Measurements from ENCODE around the gene STAP2. TPM values are rescaled to one million over a fixed set of nuclear protein-coding genes. Genes with fewer than 3 reads are reported as not detected.

Gene STAP2
- 100 to 1,000 TPM in 2 of 3 donors, 10 to 100 TPM in 1; 91.4 to 330 (median 183) TPM for total RNA-seq
- long read RNA-seq, donor 1, transcript STAP2-206 (13 exons, 1,508 nt): minor isoform, 19 of 107 reads
- long read RNA-seq, donor 1, transcript STAP2-201 (13 exons, 1,426 nt): major isoform, 62 of 107 reads
- long read RNA-seq, donor 1, partial matches to known transcripts: 4 of 107 reads
- long read RNA-seq, donor 1, other reads (novel, unspliced or antisense): 22 of 107 reads
- long read RNA-seq, donor 2, transcript STAP2-206 (13 exons, 1,508 nt): minor isoform, 41 of 253 reads
- long read RNA-seq, donor 2, transcript STAP2-201 (13 exons, 1,426 nt): major isoform, 152 of 253 reads
- long read RNA-seq, donor 2, partial matches to known transcripts: 7 of 253 reads
- long read RNA-seq, donor 2, other reads (novel, unspliced or antisense): 53 of 253 reads

- peak; percentile 88 for DNase-seq
Measured at GRCh38 chr19:4338441-4339355, at the start of gene STAP2. TSS of gene STAP2 (minus strand) at chr19:4338827. CDS start at chr19:4338753, 74 bp downstream.

DNA sequence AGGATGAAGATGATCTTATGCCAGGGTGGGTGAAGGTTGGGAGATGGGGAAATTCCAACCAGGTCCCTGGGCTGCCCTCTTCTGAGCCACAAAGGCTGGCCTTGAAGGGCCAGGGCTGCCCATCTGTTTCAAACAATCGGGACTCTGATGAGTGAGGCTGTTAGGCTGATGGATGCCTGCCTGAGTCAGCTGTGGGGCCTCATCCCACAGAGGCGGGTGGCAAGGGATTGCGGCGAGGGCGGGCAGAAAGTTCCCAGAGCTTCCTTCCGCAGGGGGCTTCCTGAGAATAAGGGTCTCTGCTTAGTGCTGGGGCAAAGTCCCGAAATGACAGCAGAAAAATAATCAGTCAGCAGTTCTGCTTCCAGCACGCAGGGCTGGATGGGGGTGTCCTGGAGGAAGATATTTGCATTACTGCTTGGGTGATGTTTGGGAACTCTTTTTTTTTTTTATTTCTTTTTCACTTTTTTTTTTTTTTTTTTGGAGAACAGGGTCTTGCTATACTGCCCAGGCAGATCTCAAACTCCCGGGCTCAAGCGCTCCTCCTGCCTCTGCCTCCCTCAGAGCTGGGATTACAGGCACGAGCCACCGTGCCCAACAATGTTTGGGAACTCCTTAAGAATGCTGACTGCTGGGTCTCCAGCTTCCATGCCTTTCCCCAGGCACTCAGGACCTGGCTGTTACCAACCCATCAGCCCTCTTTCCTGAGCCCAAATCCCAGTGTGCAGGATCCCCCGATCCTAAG, 47.6 kb upstream of the STAP2 start:
- ATAC-seq (no peak), DNase-seq (no peak)
- H3K9me3 ChIP-seq: no peaks in the 10 kb centered on the region
- no peak for TF ChIP-seq CTCF (IDR thresholded peaks at IDR 0.05)
- intact Hi-C loops (cut with DNase I, micrococcal nuclease): no loop called here
- no peaks in the 10 kb centered on the region for H3K36me3 ChIP-seq (ENCODE audit: low read depth)
- H3K4me1 ChIP-seq (ENCODE audit: low read depth): peaks cover 5% of the 10 kb centered on the region
- no peak overlapping the region for H3K4me3 ChIP-seq

More at GRCh38 chr19:4338441-4339355, at the start of gene STAP2:
- TF ChIP-seq CTCF (IDR thresholded peaks at IDR 0.05): no peak
- ATAC-seq: peak; percentile 53
- peaks cover 5% of the 10 kb centered on the region for H3K36me3 ChIP-seq (ENCODE audit: low read depth)
- peaks cover 19% of the 10 kb centered on the region for H3K4me1 ChIP-seq (ENCODE audit: low read depth)
- peak within 1 kb of the TSS; percentile 25 for H3K4me3 ChIP-seq
- intact Hi-C loops (cut with DNase I, micrococcal nuclease): no loop called here
- H3K9me3 ChIP-seq: no peaks in the 10 kb centered on the region

DNA sequence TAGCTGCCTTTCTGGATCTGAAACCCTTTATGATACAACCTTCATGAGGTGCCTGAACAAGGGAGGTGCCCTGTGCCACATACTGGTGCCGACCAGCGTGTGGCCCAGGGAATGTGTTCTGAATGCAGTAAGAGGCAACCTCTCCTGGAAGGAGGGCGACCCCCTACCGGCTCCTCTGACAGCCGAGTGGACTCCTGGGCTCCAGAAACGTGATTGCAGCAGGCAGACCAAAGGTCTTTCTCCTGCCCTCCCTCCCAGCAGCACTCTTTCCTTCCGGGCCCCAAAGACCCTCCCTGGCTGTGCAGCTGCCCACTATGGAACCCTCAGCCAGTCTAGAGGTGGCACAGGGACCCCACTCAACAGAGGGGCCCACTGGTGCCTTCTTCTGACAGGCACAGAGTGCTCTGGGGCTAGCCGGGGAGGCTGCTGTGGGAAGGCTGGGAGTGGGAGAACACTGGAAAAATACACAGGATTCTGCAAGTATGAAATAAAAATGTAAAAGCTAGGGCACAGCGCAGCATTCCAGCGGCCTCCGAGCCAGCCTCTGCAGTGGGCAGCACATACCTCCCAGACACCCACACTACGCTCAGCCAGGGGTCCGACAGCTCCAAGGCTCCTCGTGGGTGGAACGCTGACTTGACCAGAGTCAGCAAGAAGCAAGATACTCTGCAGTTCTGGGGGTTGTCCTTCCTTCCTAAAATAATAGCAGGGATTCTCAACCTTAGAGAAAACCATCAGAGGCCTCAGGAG, 46.8 kb upstream of the STAP2 start:
- Histone ChIP-seq H3K4me1 (ENCODE audit: low read depth) (peaks cover 2% of the 10 kb centered on the region), H3K36me3 (ENCODE audit: low read depth) (no peaks in the 10 kb centered on the region), H3K4me3 (no peak overlapping the region), H3K9me3 (no peaks in the 10 kb centered on the region)
- TF ChIP-seq CTCF (IDR thresholded peaks at IDR 0.05): no peak
- DNase-seq (no peak), ATAC-seq (no peak)
- intact Hi-C loops (cut with DNase I, micrococcal nuclease): no loop called here

DNA sequence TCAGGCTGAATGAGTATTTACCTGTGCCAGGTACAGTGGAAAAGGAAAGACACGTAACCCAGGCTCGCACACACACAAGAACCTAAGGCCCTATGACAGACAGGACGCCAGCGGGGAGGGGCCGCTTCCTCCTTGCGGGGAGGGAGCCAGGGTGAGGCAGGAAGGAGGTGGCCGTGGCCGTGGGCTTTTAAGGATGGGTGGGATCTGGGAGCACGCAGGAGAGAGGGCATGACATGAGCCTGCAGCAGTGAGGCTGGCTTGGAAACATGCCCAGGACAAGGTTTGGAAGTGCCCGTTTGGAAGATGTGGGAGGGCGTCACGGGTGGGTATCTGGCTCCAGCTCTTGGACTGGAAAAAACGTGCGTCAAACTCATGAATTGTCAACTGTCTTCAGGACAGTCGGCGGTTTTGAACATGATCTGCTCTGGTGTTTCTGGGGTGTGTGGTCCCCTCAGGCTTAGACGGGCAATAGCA, 41.7 kb upstream of the STAP2 start:
- Histone ChIP-seq H3K9me3 (no peaks in the 10 kb centered on the region), H3K4me1 (ENCODE audit: low read depth) (peaks cover 15% of the 10 kb centered on the region), H3K4me3 (no peak overlapping the region), H3K36me3 (ENCODE audit: low read depth) (no peaks in the 10 kb centered on the region)
- peak; percentile 62 for ATAC-seq
- TF ChIP-seq CTCF (IDR thresholded peaks at IDR 0.05): no peak
- peak; percentile 49 to 82 (median 55) for DNase-seq
- intact Hi-C loops (cut with DNase I, micrococcal nuclease): no loop called here

Measured in mucosa of descending colon (tissue), 3 donors.